Measurements from ENCODE around the gene SLC25A42.
"Not testable (repeated sequence)": the region's sequence is repeated elsewhere in the genome, so short reads cannot be mapped to it uniquely, and the experiment has no call there.

The SLC25A42 gene

DNA sequence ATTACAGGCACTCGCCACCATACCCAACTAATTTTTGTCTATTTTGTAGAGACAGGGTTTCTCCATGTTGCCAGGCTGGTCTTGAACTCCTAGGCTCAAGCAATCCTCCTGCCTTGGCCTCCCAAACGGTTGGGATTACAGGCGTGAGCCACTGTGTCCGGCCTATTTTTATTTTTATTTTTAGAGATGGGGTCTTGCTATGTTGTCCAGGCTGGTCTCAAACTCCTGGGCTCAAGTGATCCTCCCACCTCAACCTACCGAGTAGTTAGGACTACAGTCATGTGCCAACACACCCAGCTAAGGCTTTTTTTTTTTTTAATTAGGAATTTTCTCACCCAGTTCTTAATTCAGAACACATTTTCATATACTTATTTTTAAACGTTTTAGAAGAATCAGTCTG is 71.9 kb downstream of the SLC25A42 start:
- not testable (repeated sequence) for DNase-seq (ENCODE audit: low spot score)

DNA sequence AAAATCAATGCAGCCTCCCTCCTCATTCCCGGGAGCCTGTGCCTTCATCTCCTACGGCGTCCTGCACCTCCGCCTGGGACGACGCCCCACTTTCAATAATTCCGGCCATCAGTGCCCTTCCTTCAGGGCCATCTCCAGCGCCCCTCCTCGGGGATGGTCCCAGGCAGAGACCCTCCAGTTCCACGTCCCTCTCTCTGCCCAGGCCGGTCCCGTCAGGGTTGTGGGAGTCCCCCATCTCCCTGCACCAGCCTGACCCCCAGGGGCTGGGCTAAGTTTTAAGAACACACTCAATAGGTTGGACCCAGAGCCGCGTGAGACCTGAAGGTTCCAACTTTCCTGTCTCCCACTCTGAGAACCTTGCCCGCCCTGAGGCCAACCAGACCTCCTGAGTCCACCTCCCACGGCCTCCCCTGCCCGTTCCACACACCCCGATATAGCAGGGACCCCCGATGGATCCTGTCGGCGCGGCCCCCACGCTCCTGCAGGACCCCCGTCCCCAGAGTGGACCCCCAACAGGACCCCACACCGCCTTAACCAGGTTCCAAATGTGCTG is 73.8 kb downstream of the SLC25A42 start:
- DNase-seq (ENCODE audit: low spot score) = no peak

DNA sequence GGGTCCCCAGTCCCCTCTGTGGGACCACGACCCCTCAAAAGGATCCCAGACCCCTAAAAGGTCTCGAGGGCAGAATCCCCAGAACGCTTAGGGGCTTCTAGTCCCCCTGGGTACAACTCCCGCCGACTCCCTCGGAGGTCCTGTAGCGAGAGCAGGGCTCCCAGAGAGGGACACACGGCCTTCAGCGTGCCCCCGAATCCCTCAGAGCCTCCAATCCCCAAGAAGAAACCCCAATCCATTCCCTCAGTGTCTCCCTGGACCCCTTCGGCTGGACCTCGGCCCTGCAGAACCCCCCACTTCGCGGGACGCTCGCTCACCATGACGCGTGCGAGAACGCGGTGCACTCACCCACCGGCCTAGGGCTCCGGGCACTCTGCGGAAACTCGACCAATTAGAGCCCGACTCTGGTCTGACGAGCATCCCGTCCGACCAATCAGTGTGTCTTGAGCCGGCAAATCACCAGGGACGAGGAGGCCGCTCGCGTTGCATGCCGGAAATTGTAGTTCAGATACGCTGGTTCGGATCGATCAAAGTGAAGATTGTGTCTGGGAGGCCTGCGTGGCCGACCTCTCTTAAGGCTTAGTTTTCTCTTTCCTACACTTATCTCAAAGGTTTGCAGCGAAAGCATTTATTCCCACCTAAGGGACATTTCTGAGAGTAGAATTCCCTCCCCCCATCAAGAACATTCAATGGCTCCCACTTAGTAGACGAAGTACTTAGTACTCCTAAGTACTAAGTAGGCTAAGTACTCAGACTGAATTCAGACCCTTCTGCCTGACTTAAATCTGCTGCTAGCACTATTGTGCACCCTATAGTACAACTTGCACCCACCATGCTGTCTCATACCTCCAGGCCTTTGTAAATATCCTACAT is 74.6 kb downstream of the SLC25A42 start, which contains the start of gene TMEM161A:
TMEM161A (minus strand) TSS at position 370 of the 873 bp plus-strand sequence; CDS start at position 320, 50 bp downstream.
- DNase-seq (ENCODE audit: low spot score) = peak; percentile 99

DNA sequence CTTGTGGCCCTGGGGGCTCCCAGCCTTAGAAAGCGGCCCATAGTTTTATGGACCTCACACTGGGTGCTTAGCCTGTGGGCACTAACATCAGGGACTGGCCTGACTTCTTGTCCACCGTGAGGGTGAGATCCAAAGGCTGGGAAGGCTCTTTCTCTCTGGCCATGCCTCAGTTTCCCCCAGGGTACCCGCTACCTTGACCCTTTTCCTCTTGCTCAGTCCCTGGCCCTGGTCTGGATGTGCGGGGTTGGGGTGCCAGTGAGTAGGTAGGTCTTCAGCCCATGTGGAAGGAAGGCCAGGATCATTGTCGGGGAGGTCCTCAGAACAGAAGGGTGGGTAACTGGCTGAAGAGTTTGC is 76.1 kb downstream of the SLC25A42 start:
- no peak for DNase-seq (ENCODE audit: low spot score)

DNA sequence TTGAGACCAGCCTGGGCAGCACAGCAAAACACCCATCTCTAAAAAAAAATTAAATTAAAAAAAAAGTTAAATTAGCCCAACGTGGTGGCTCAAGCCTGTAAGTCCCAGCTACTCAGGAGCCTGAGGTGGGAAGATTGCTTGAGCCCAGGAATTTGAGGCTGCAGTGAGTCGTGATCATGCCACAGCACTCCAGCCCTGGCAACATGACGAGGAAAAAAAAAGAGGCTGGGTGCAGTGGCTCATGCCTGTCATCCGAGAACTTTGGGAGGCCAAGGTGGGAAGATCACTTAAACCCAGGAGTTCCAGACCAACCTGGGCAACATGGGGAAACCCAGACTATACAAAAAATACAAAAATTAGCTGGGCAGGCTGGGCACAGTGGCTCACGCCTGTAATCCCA is 76.7 kb downstream of the SLC25A42 start:
- no peak for DNase-seq (ENCODE audit: low spot score)

DNA sequence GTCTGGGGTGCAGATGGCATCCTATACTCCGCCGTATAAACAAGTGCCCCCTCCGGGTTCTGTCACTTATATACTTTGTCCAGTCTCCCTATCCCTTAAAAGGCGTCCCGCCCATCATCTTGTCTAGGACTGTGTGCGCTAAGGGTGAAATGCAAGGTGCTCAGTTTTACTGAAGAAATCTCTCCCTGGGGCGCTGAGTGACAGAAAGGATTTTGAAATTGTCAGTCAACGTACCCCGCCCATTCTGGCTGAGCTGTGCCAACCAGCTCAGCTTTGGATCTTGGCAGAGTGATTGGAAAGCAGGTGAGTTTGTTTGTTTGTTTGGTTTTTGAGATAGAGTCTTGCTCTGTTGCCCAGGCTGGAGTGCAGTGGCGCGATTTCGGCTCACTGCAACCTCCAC is 78.6 kb downstream of the SLC25A42 start:
- DNase-seq (ENCODE audit: low spot score) = no peak

DNA sequence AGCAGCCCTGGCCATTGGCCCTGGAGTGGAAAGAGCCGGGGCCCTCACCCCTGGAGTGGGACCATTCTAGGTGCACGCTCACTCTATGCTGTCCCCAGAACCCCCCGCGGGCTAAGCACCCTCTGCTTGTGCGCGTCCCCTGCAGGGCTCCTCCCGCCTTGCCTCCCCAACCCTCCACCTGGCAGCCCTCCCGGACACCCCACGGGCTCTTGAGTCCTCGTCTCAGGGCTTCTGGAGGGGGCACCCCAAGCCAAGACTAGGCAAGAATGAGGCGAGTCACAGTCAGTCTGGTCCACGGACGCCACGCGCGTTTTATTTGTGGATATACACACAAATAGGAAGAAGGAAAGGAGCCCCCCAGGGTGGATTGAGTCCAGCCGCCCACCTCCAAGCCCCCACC is 81.5 kb downstream of the SLC25A42 start:
- DNase-seq (ENCODE audit: low spot score) = no peak

DNA sequence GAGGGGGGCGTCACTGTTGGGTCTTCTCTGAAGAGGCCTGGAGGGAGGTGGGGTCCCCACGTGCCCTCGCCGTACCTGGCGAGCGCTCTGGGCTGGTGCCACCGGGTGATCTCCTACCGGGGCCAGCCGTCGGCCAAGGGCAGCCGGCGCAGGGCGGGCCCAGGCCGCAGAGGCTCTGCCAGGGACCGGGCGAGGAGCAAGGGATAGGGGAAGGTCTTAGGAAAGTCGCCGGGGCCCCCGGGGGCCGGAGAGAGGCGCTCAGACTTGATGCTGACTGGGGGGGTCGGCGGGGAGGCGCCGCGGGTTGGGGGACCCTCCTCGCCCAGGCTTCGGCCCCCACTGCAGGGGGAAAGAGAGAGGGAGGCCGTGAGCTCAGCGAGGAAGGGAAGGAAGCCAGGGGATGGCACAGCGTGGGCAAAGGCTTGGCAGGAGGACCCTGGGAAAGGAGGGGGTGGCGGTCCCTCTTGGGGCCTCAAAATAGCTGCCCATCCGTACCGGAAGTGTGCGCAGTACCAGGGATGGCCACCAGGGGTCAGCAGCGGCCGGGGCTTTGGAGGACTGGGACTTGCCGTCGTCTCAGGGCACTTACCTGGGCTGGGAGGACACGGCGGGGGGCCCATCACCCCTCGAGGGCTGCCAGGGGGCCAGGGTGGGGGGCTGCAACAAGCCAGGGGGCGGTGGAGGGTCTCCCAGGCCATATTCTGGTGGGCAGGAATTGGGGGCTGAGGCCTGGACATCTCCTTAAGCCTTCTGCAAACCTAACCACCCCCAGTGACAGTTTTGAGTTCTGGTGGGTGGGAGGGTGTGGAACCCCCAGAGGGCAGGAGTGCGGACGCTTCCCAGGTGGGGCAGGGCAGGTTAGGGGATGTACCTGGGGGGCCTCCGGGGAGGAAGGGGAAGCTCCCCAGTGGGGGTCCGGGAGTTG is 82.2 kb downstream of the SLC25A42 start:
- DNase-seq (ENCODE audit: low spot score) = peak; percentile 85

DNA sequence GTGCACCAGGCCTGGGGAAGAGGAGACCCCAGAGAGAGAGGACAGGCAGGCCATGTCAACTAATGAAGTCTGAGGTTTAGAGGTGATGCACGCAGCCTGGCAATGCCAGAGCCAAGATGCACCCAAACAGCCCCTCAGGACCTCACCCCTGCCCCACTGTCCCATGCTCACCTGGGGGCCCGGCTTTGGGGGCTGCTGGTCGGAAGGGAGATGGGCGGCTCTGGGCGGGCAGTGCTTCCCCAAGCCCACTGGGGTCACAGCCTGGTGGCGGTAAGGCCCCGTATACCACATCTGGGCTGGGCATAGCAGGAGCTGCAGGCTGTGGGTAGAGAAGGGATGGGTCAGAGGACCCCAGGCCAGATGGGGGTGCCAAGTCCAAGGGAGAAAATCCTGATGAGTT is 83.1 kb downstream of the SLC25A42 start:
- DNase-seq (ENCODE audit: low spot score) = no peak

DNA sequence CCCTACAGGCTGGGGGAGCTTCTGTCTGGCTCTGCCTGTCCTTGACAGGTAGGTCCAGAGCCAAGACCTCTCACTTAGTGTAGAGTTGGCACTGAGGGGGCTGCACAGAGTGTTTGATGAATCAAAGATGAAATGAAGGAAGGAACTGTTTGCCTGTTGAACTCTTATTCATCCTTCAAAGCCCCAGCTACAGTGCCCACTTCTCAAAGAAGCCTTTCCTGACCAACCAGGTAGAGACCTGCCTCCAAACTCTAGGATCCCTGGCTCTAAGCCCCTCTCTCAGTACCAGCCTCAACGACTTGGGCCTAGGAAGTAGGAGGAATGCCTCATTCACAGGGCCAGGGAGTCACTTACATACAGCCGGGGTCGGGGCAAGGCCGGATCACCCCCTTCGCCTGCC is 83.5 kb downstream of the SLC25A42 start:
- DNase-seq (ENCODE audit: low spot score) = no peak

DNA sequence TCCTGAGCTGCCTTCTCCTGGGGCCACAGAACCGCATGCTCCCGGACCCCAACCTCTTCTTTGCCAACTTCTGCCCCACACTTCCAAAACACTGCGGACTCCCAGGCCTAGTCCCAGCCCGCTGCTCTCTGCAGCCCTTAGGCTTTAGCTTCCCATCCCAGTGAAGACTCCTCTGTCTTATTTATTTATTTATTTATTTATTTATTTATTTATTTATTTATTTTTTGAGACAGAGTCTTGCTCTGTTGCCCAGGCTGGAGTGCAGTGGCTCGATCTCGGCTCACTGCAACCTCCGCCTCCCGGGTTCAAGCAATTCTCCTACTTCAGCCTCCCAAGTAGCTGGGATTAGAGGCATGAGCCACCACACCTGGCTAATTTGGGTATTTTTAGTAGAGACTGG is 84.7 kb downstream of the SLC25A42 start:
- not testable (repeated sequence) for DNase-seq (ENCODE audit: low spot score)

DNA sequence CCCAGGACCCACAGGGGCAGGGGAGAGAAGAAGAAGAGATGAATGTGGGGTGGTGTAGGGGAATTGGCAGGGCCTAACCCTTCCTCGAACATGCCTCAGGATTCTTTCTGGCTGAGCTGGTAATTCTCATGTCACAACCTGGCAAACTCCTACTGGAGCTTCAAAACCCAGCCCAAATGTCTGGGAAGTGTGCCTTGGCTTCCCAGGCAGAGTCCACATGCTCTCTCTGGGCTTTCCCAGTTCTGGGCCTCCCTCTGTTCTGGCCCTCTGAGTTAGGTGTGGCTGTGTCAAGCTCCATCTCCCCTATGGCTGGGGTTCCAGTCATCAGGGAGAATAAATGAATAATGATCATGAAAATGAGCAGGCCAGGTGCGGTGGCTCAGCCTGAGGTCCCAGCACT is 85.6 kb downstream of the SLC25A42 start:
- no peak for DNase-seq (ENCODE audit: low spot score)

DNA sequence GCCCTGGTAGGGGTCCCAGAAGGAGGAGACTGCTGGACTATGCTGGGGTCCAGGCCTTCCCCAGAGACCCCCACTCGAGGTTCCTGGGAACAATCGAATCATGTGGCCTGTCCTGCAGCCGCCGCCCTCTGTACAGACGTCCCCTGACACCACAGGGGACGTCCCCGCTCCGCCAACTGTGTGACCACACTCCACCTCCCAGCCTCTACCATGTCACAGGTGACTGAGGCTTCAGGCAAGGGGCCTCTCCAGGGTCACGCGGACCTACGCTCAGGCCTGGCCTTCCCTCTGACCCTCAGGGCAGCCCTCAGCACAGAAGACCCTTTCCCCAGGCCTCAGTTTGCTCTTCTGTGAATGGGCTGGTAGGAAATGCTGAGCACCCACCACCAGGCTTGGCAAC is 87.6 kb downstream of the SLC25A42 start:
- DNase-seq (ENCODE audit: low spot score) = no peak

DNA sequence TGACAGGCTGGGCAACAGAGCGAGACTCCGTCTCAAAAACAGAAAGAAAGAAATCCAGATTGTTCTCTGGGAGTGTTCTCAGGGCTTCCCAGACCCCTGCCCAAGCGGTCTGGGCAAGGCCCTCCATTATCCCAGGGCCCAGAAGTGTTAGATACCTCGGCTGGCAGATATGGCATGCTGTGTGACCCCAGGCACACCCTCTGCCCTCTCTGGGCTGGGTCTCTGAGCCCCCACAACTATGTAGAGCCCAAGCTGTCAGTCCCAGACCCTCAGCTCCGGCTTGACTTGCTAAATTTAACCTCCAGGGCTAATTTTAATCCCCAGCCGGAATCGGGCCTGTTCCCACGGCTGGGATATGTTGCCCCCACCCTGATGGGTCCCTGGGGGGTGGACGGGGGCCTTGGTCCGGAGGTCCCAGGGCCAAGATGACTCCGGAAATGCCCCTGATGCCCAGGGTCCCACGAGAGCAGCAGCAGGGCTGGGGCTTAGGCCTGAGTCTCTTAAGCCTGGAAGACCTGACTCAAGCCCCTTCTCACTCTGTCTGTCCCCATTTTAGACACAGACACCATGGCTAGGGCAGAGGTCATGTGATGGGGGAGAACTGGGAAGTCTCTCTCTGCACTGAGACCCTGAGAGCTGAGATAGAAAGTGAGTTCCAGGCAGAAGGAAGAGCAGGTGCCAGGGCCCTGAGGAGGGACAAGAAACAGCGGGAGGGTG is 89.0 kb downstream of the SLC25A42 start:
- DNase-seq (ENCODE audit: low spot score) = no peak

DNA sequence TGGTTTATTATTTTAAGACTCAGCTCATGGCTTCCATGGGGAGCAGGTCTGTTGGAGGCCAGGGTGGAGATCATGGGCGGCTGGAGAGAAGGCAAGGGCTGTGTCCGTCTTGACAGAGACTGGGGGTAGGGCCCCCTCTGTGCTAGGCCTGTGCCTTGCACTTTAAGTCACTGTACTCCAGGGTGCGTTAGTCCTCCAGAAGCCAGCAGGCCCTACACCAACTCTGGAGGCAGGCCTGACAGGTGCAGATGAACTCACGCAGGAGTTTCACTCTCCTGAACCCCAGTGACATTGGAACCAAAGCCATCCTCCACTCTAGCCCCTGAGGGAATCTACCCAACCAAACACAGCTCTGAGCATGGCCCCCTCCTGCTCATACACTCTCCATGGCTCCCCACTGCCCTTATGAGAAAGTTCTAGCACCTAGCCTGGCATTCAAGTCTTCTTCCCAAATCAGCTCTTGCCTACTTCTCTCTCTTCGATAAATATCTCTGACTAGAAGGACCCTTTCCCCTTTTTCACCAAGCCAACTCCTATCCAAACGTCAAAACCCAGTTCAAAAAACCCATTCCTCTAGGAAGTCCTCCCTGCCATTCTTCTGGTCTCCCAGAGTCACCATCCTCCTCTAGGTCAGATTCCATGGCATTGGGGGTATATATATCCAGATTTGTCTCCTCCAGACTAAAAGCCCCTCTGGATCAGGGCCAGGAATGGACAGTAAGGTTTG is 91.1 kb downstream of the SLC25A42 start:
- DNase-seq (ENCODE audit: low spot score) = no peak

DNA sequence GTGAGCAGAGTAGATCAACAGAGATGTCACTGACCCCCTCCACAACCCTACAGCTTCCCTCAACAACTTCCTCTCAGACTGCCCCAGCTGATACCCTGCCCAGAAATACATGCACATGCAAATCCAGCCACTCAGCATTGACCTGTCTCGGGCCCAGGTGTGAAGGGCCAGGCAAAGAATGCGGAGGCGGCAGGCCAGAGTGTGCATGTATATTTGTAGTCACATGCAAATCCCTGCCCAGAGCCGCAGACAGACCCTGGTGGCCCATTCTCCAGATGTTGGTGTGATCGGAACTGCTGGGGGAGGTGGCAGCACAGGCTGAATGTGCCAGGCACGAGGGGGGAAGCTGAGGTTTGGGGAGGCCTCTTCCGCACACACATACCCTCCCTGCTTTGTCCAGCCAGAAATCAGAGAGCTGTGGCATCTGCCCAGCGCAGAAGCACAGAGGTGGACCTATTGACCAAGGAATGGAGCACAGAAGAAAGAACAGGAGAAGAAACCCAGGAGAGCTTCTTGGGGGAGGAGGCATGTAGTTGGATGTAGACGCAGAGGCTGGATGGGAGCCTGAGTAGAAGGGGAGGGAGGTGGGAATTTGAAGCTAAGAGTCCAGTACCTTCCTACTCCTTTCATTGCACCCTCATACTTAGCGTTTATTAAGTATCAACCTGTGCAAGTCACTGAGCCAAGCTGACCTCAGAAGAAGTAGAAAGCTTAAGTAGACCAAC is 91.9 kb downstream of the SLC25A42 start:
- no peak for DNase-seq (ENCODE audit: low spot score)

DNA sequence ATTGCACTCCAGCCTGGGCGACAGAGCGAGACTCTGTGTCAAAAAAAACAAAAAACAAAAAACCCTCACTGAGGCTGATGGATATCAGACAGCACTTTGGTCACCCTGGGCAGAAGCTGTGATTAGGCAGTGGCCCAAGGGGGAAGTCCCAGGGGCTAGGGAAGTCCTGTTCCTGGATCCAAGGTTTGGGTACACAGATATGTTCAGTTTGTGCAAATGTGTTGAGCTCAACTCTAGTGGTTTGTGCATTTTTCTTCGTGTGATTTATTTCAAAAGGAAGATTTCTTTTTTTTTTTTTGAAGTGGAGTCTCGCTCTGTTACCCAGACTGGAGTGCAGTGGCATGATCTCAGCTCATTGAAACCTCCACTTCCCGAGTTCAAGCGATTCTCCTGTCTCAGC is 94.0 kb downstream of the SLC25A42 start:
- DNase-seq (ENCODE audit: low spot score) = no peak

DNA sequence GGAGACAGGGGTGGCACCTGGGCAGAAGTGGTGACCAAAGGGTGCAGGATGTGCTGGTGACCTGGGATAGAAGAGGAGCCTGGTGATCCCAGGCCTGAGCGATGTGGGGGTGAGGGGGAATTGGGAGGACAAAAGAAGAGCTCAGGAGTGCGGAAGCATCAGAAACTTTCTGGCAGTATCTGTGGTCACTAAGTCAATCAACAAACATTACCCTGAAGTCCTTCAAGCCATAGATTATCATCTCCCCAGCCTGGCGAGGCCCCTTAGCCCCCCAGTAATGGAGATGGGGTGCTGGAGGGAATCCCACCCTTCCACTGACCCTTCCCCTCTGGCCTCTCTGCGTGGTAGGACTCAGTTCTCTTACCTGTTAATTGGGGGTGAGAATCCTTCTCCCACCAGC is 95.7 kb downstream of the SLC25A42 start:
- no peak for DNase-seq (ENCODE audit: low spot score)

DNA sequence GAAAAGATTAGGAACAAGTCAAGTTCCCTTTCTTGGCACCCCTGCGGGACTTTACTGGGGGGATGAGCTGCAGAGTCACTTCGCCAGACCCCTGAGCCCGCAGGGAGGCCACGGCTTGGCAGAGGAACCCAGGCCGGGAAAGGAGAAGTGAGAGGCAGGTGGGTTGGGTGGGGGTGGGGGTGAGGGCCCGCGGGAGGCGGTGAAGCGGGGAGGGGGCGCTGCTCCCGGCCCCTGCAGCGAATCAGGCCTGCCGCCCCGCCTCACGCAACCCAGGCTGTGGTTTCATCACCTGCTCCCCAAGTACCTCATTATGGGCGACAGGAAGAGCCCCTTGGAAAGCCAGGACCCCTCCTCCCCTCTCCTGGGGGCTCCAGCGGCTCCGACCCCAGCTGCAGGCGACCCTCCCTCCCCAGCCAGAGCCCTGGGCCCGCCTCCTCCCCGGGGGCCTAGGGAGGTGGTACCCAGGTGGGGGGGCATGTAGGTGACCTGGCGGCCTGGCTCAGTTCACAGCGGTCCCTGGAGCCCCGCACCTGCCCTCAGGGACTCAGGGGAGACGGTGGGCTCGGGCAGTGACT is 96.8 kb downstream of the SLC25A42 start:
- no peak for DNase-seq (ENCODE audit: low spot score)

DNA sequence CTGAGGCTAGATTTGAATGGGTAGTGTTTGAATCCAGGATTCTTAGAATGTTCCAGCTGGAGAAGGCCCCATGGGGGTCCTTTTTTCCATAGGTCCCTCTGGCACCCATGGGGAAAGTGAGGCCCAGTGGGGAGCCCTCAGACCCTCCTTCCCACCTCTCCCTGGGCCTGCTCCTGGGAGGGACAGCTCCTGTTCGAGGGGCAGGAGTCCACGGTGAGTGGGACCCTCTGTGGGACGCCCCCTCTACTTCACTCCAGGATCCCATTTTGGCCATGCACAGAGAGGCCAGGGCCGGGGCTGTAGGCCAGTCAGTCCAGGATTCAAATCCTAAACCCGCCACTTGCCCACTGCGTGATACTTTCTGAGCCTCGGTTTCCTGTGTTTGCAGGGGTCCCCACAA is 98.7 kb downstream of the SLC25A42 start:
- no peak for DNase-seq (ENCODE audit: low spot score)
